OCI-LY7 (cell line): ENCODE data around the gene PTPA. TPM values are rescaled to one million over a fixed set of nuclear protein-coding genes. Genes with fewer than 3 reads are reported as not detected.

Experiments
- BruUV-seq: library from RNA; stranded (reverse); fragments of 400-500 nt; replicated peaks from 2 replicates; lab custom pipeline; 2021; lab: Mats Ljungman, UMichigan
- CTCF ChIA-PET: fragments of 300-600 bp; sonication (Branson Sonifier 250); formaldehyde crosslinking; loops from one replicate; lab custom pipeline; 2022; ENCODE audit warnings: antibody characterized with exemption; ENCODE audit not compliant: unreplicated experiment; lab: Charles Lee
- POLR2A ChIA-PET: fragments of 300-600 bp; sonication (Branson Sonifier 250); formaldehyde crosslinking; loops from one replicate; lab custom pipeline; 2022; ENCODE audit warnings: antibody characterized with exemption; lab: Charles Lee
- DNase-seq: peaks from one replicate; pipeline ENCODE4 v3.0.0-alpha.2; 2015; ENCODE audit warnings: low spot score
- H2AFZ ChIP-seq: fragments of 200-600 bp; sonication (generic), shearing (Covaris generic); 2 replicates; pipeline ENCODE4 v1.6.1; 2014; ENCODE audit warnings: mild to moderate bottlenecking, antibody characterized with exemption, low read length, moderate library complexity
- H3K27ac ChIP-seq: fragments of 200-600 bp; sonication (generic); 2 replicates; pipeline ENCODE4 v1.5.1; 2014; ENCODE audit warnings: mixed run types, low read depth, mild to moderate bottlenecking, moderate library complexity, low read length, inconsistent platforms; ENCODE audit not compliant: poor library complexity, severe bottlenecking
- H3K36me3 ChIP-seq: fragments of 200-600 bp; sonication (generic); 2 replicates; pipeline ENCODE4 v1.6.1; 2014; ENCODE audit warnings: mild to moderate bottlenecking, antibody characterized with exemption, low read length, moderate library complexity, mixed read lengths; ENCODE audit not compliant: insufficient read depth
- H3K4me1 ChIP-seq: fragments of 200-600 bp; sonication (generic); 2 replicates; pipeline ENCODE4 v1.5.1; 2014; ENCODE audit warnings: mild to moderate bottlenecking, low read length; ENCODE audit not compliant: insufficient read depth, poor library complexity, severe bottlenecking
- H3K4me2 ChIP-seq: fragments of 200-600 bp; sonication (generic); 2 replicates; pipeline ENCODE4 v1.6.1; 2014; ENCODE audit warnings: mild to moderate bottlenecking, low read length
- H3K4me3 ChIP-seq: fragments of 200-600 bp; sonication (generic); 2 replicates; pipeline ENCODE4 v1.5.1; 2014; ENCODE audit warnings: mild to moderate bottlenecking, low read depth, low read length; ENCODE audit not compliant: poor library complexity, severe bottlenecking
- H3K79me2 ChIP-seq: fragments of 200-600 bp; sonication (generic); 2 replicates; pipeline ENCODE4 v1.6.1; 2016; ENCODE audit warnings: low read depth, mild to moderate bottlenecking, low read length, moderate library complexity, mixed read lengths; ENCODE audit not compliant: insufficient read depth
- H3K9me2 ChIP-seq: fragments of 200-600 bp; sonication (generic); 2 replicates; pipeline ENCODE4 v1.6.1; 2016; ENCODE audit warnings: mild to moderate bottlenecking, low read length, mixed read lengths; ENCODE audit not compliant: insufficient read depth
- H3K9me3 ChIP-seq: fragments of 200-600 bp; sonication (generic); 2 replicates; pipeline ENCODE4 v1.6.1; 2014; ENCODE audit warnings: mild to moderate bottlenecking, mixed run types, low read length, mixed read lengths
- H4K20me1 ChIP-seq: fragments of 200-600 bp; sonication (generic); 2 replicates; pipeline ENCODE4 v1.6.1; 2014; ENCODE audit warnings: mild to moderate bottlenecking, antibody characterized with exemption, low read length, moderate library complexity, mixed read lengths; ENCODE audit not compliant: insufficient read depth
- EZH2phosphoT487 ChIP-seq: fragments of 200-600 bp; sonication (generic); IDR thresholded peaks from 2 replicates; pipeline ENCODE4 v1.6.1; 2018; ENCODE audit warnings: low read depth, borderline replicate concordance, mild to moderate bottlenecking, mixed run types, antibody characterized with exemption, low read length, moderate library complexity, mixed read lengths
- intact Hi-C: fragments of 100-400 bp; cut with micrococcal nuclease; formaldehyde crosslinking; loops from one replicate; pipeline ENCODE4 v1.10.0; 2022; ENCODE audit not compliant: unreplicated experiment
- total RNA-seq, 2 experiments: library from RNA; depleted of rRNA in 1 of 2; stranded (reverse); fragments of >200 nt in 1 of 2; shearing (Covaris generic) in 1 of 2; gene quantifications; 2 replicates each; pipeline ENCODE4 v1.2.3, GENCODE V29; 2014 to 2022
- TF ChIP-seq, protein P1 (sequence below): fragments of 200-600 bp; sonication (generic); conservative IDR thresholded peaks from 2 replicates; pipeline ENCODE4 v1.5.1; 2014; ENCODE audit warnings: mild to moderate bottlenecking, antibody characterized with exemption, low read length, moderate library complexity, mixed read lengths

The PTPA gene
- total RNA-seq, 2 experiments from 2014 or later = 106 to 111 TPM

DNA sequence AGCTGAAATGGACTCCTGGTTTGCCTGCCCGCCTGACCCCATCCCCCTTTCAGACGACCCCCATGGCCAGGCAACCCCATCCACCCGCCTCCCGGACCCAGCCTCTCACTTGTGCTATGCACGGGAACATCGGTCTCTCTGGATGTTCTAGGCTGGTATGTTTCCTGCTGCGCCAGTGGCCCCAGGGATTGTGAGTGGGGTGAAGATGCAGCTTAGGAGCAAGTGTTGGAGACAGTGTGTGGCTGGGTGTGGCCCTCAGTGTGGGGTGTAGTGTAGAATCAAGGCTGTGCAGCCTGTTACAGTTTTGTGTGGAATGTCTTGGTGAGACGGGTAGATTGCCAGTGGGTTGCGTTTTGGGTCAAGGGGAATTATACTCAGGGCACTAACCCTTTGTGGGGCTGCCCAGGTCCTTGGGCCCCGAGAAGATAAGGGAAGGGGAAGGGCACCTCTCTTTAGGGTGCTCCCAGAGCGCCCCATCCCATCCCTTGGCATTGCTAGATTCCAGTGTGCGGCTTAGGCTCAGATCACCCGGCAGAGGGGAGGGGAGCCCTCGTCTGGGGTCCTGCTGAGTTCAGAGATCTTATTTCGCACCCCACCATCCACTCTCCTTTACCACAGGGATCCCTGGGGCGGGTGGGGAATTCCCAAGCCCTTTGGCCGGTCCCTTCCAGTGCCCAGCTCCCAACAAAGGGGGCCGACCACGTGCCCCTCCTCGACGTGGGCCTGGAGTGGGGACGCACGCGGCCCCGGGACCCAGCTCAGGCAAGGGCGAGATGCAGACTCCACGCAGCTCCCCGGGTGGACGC is 62.3 kb downstream of the PTPA start:
- Histone ChIP-seq H3K79me2 (no peaks in the 10 kb centered on the region), H3K4me3 (peak overlapping the region; percentile 69), H3K9me3 (no peaks in the 10 kb centered on the region), H3K4me2 (peak overlapping the region; percentile 76), H4K20me1 (no peaks in the 10 kb centered on the region), H3K4me1 (peaks cover 30% of the 10 kb centered on the region), H3K27ac (no peak overlapping the region), H3K36me3 (no peaks in the 10 kb centered on the region), H3K9me2 (no peaks in the 10 kb centered on the region), H2AFZ (no peak overlapping the region)
- intact Hi-C loops = loop anchor here (1.0 to 10.0 kb wide), 2 partner anchors 34 to 321 kb away; no protein-coding TSS in a partner anchor
- BruUV-seq = no TSS peak
- POLR2A ChIA-PET = interaction anchor here (1.3 to 1.5 kb wide), 2 partner anchors 24 to 34 kb away, joined by 3 to 5 read pairs; no protein-coding TSS in a partner anchor
- CTCF ChIA-PET = interaction anchor here (0.6 to 1.6 kb wide), 6 partner anchors 31 to 433 kb away, joined by 3 to 8 read pairs (median 4); no protein-coding TSS in a partner anchor
- TF ChIP-seq EZH2phosphoT487 = no peak
- TF ChIP-seq, protein P1, sequence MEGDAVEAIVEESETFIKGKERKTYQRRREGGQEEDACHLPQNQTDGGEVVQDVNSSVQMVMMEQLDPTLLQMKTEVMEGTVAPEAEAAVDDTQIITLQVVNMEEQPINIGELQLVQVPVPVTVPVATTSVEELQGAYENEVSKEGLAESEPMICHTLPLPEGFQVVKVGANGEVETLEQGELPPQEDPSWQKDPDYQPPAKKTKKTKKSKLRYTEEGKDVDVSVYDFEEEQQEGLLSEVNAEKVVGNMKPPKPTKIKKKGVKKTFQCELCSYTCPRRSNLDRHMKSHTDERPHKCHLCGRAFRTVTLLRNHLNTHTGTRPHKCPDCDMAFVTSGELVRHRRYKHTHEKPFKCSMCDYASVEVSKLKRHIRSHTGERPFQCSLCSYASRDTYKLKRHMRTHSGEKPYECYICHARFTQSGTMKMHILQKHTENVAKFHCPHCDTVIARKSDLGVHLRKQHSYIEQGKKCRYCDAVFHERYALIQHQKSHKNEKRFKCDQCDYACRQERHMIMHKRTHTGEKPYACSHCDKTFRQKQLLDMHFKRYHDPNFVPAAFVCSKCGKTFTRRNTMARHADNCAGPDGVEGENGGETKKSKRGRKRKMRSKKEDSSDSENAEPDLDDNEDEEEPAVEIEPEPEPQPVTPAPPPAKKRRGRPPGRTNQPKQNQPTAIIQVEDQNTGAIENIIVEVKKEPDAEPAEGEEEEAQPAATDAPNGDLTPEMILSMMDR = no peak
- no peak for DNase-seq

GRCh38 chr9:129174102-129174723 is 63.0 kb downstream of the PTPA start:
- intact Hi-C loops = loop anchor here (1.0 to 10.0 kb wide), 2 partner anchors 35 to 321 kb away; no protein-coding TSS in a partner anchor
- H3K4me2 ChIP-seq = peak overlapping the region; percentile 76
- peaks cover 35% of the 10 kb centered on the region for H3K4me1 ChIP-seq
- ChIA-PET POLR2A (interaction anchor here (0.6 to 1.5 kb wide), 2 partner anchors 32 to 35 kb away, joined by 3 to 5 read pairs; no protein-coding TSS in a partner anchor), CTCF (interaction anchor here (0.6 to 1.6 kb wide), 8 partner anchors 10 to 432 kb away, joined by 3 to 8 read pairs (median 3); no protein-coding TSS in a partner anchor)
- H3K4me3 ChIP-seq = peak overlapping the region; percentile 69
- no peaks in the 10 kb centered on the region for H3K79me2 ChIP-seq
- H2AFZ ChIP-seq = peak overlapping the region; percentile 82
- H3K9me2 ChIP-seq = no peaks in the 10 kb centered on the region
- H3K36me3 ChIP-seq = no peaks in the 10 kb centered on the region
- H3K9me3 ChIP-seq = no peaks in the 10 kb centered on the region
- no peaks in the 10 kb centered on the region for H4K20me1 ChIP-seq
- BruUV-seq = no TSS peak
- no peak overlapping the region for H3K27ac ChIP-seq
- TF ChIP-seq, protein P1 = peak; percentile 92
- no peak for TF ChIP-seq EZH2phosphoT487
- DNase-seq = peak; percentile 84
